Lower leg skin (tissue), 3 donors: Measurements from ENCODE around the gene ST6GALNAC2.

Experiments used
- CTCF ChIP-seq, 3 donors: fragments of 450-650 bp; IDR thresholded peaks; one replicate each; pipeline ENCODE4 v1.5.1; 2016; ENCODE audit warnings: antibody characterized with exemption in 3 of 3, mild to moderate bottlenecking in 3 of 3, moderate library complexity in 2 of 3
- POLR2A ChIP-seq, 2 donors: fragments of 450-650 bp; IDR thresholded peaks; one replicate each; pipeline ENCODE4 v1.6.1; 2016 to 2017; ENCODE audit warnings: antibody characterized with exemption in 2 of 2, mild to moderate bottlenecking in 1 of 2, moderate library complexity in 1 of 2

- no peak for TF ChIP-seq POLR2A (IDR thresholded peaks at IDR 0.05)
- no peak for TF ChIP-seq CTCF (IDR thresholded peaks at IDR 0.05)
These were observed 39.6 kb downstream of the ST6GALNAC2 start for GRCh38 chr17:76545918-76546555.
